Mucosa of descending colon (tissue), 3 donors: Measurements from ENCODE around the gene ISG15. TPM values are rescaled to one million over a fixed set of nuclear protein-coding genes. Genes with fewer than 3 reads are reported as not detected.

Experiments
- ATAC-seq: fragments of 200-7000 bp; cut with Tn5 transposase; one replicate; pipeline ENCODE4 v1.9.1; 2020; ENCODE audit warnings: mild to moderate bottlenecking, moderate library complexity
- DNase-seq, 3 donors: peaks; one replicate each; pipeline ENCODE4 v3.0.0-alpha.2; 2020
- H3K36me3 ChIP-seq: fragments of 200-600 bp; one replicate; pipeline ENCODE4 v1.8.0; 2021; ENCODE audit warnings: low read depth, mild to moderate bottlenecking
- H3K4me1 ChIP-seq: fragments of 200-600 bp; one replicate; pipeline ENCODE4 v1.8.0; 2021; ENCODE audit warnings: low read depth, mild to moderate bottlenecking
- H3K4me3 ChIP-seq: fragments of 200-600 bp; one replicate; pipeline ENCODE4 v1.8.0; 2021; ENCODE audit warnings: mild to moderate bottlenecking
- H3K9me3 ChIP-seq: fragments of 200-600 bp; one replicate; pipeline ENCODE4 v1.8.0; 2021; ENCODE audit warnings: mild to moderate bottlenecking
- CTCF ChIP-seq: fragments of 200-600 bp; IDR thresholded peaks from one replicate; pipeline ENCODE4 v1.8.0; 2022; ENCODE audit warnings: antibody characterized with exemption, mild to moderate bottlenecking
- intact Hi-C, 2 donors: fragments of 100-400 bp; cut with DNase I in 1 of 2; cut with micrococcal nuclease in 1 of 2; formaldehyde crosslinking; loops; one replicate each; pipeline versions ENCODE4 v1.11.0 to v1.11.1; 2022; cut with DNase I, micrococcal nuclease
- total RNA-seq, 3 donors: library from RNA; stranded (reverse); fragmentation: NEBNext Ultra II Directional in 2 of 3; extraction: Animal tissue kit (Norgen Biotek cat#: 25700) in 2 of 3; gene quantifications; one replicate each; pipeline versions ENCODE4 v1.2.1 to v1.2.4, GENCODE V29; 2021 to 2023
- donor health status: DM: no; HTN: no; CAD: no; lungs with moderate emphysema.
- donor health status: DM: no; HTN: no; CAD: no.
- donor health status: DM: no; HTN: yes; CAD: no.

Gene ISG15
- total RNA-seq, 3 donors from 2014 or later: 37.5 to 41.7 (median 38.7) TPM

- ATAC-seq (peak; percentile 77), DNase-seq (peak; percentile 70 to 81 (median 79))
- intact Hi-C loops: no loop called here
Measured at GRCh38 chr1:1050577-1051052, 37.3 kb downstream of the ISG15 start.

GRCh38 chr1:1051127-1051810 is 38.0 kb downstream of the ISG15 start:
- peak; percentile 33 for ATAC-seq
- Histone ChIP-seq H3K4me3 (no peak overlapping the region), H3K4me1 (no peaks in the 10 kb centered on the region), H3K9me3 (no peaks in the 10 kb centered on the region), H3K36me3 (no peaks in the 10 kb centered on the region)
- TF ChIP-seq CTCF: no peak
- intact Hi-C loops: no loop called here
- no peak for DNase-seq

More at GRCh38 chr1:1050577-1051052, 37.3 kb downstream of the ISG15 start:
- Histone ChIP-seq H3K9me3 (no peaks in the 10 kb centered on the region), H3K4me3 (no peak overlapping the region), H3K36me3 (no peaks in the 10 kb centered on the region), H3K4me1 (no peaks in the 10 kb centered on the region)
- TF ChIP-seq CTCF: no peak

GRCh38 chr1:1052003-1052840 is 38.9 kb downstream of the ISG15 start:
- Histone ChIP-seq H3K9me3 (no peaks in the 10 kb centered on the region), H3K4me3 (no peak overlapping the region), H3K36me3 (no peaks in the 10 kb centered on the region), H3K4me1 (no peaks in the 10 kb centered on the region)
- intact Hi-C loops: no loop called here
- DNase-seq: no peak
- no peak for ATAC-seq
- TF ChIP-seq CTCF: no peak

- Histone ChIP-seq H3K9me3 (no peaks in the 10 kb centered on the region), H3K36me3 (no peaks in the 10 kb centered on the region), H3K4me1 (no peaks in the 10 kb centered on the region), H3K4me3 (no peak overlapping the region)
- TF ChIP-seq CTCF: no peak
- intact Hi-C loops: no loop called here
- ATAC-seq (no peak), DNase-seq (no peak)
Measured at GRCh38 chr1:1053022-1053421, 39.7 kb downstream of the ISG15 start.

- ATAC-seq: no peak
- no peak for DNase-seq
- intact Hi-C loops: no loop called here
- Histone ChIP-seq H3K4me1 (peaks cover under 1% of the 10 kb centered on the region), H3K9me3 (no peaks in the 10 kb centered on the region), H3K36me3 (no peaks in the 10 kb centered on the region), H3K4me3 (no peak overlapping the region)
- TF ChIP-seq CTCF: no peak
Measured at GRCh38 chr1:1053682-1054081, 40.4 kb downstream of the ISG15 start.
